GM18909 (cell line): ENCODE results near the gene CNR2.
A peak's percentile ranks its signal among the peaks of the same experiment; 100 is the strongest.
"Not testable (repeated sequence)": the region's sequence is repeated elsewhere in the genome, so short reads cannot be mapped to it uniquely, and the experiment has no call there.

ENCODE experiments used
- ATAC-seq: cut with Tn5 transposase; IDR thresholded peaks from one replicate; pipeline ENCODE4 v1.9.1; 2021; ENCODE audit warnings: mild to moderate bottlenecking; ENCODE audit not compliant: unreplicated experiment, poor library complexity

Gene CNR2

GRCh38 chr1:23895993-23896392 is 17.2 kb downstream of the CNR2 start:
- no peak for ATAC-seq

GRCh38 chr1:23895082-23895481 is 18.1 kb downstream of the CNR2 start:
- no peak for ATAC-seq

- ATAC-seq: peak; percentile 49
These were observed 24.1 kb downstream of the CNR2 start for GRCh38 chr1:23889074-23889473.

GRCh38 chr1:23885222-23885621 is 27.9 kb downstream of the CNR2 start:
- no peak for ATAC-seq

- no peak for ATAC-seq
These were observed 30.4 kb downstream of the CNR2 start for GRCh38 chr1:23882746-23883145.

- ATAC-seq: no peak
These were observed 33.4 kb downstream of the CNR2 start for GRCh38 chr1:23879809-23880208.

GRCh38 chr1:23878668-23879067 is 34.5 kb downstream of the CNR2 start:
- no peak for ATAC-seq

GRCh38 chr1:23875382-23875781 is 37.8 kb downstream of the CNR2 start:
- no peak for ATAC-seq

GRCh38 chr1:23872421-23872820 is 40.7 kb downstream of the CNR2 start:
- ATAC-seq: no peak

- ATAC-seq: no peak
These were observed 44.1 kb downstream of the CNR2 start for GRCh38 chr1:23869051-23869450.

- ATAC-seq: no peak
These were observed 44.6 kb downstream of the CNR2 start for GRCh38 chr1:23868557-23869016.

- peak; percentile 89 for ATAC-seq
These were observed 45.1 kb downstream of the CNR2 start, which contains the start of gene FUCA1 for GRCh38 chr1:23867895-23868556. TSS of gene FUCA1 (minus strand) at chr1:23868290. CDS start at chr1:23868286, 4 bp downstream.

GRCh38 chr1:23867542-23867894 is 45.6 kb downstream of the CNR2 start:
- ATAC-seq: no peak

GRCh38 chr1:23865543-23865930 is 47.6 kb downstream of the CNR2 start:
- ATAC-seq: no peak

GRCh38 chr1:23864801-23865542 is 48.2 kb downstream of the CNR2 start:
- no peak for ATAC-seq

GRCh38 chr1:23862640-23863039 is 50.5 kb downstream of the CNR2 start:
- no peak for ATAC-seq

GRCh38 chr1:23854568-23854967 is 58.6 kb downstream of the CNR2 start:
- ATAC-seq: no peak

GRCh38 chr1:23853124-23853523 is 60.0 kb downstream of the CNR2 start:
- ATAC-seq: not testable (repeated sequence)

GRCh38 chr1:23851406-23851805 is 61.8 kb downstream of the CNR2 start:
- ATAC-seq: not testable (repeated sequence)

GRCh38 chr1:23848673-23849616 is 64.2 kb downstream of the CNR2 start:
- ATAC-seq: no peak
